ENCODE results near the gene IGF1R. TPM values are rescaled to one million over a fixed set of nuclear protein-coding genes. Genes with fewer than 3 reads are reported as not detected.

IGF1R gene
- total and polyA plus RNA-seq, 2 of the 13 experiments (the other 11 are each of a cell fraction or from before 2014, with no cell fraction given) = 15.9 to 18.4 TPM

GRCh38 chr15:98686983-98687382 is 38.6 kb downstream of the IGF1R start (continued):
- TF ChIP-seq ZNF367 (CRISPR knock-in tag; IDR thresholded peaks at IDR 0.05; ENCODE audit: borderline replicate concordance) = no peak
- peak; percentile 18; the same call in 1 of the 2 replicates for TF ChIP-seq ETV5 (CRISPR knock-in tag; IDR thresholded peaks at IDR 0.05; ENCODE audit: borderline replicate concordance)
- no peak for TF ChIP-seq KMT2A (CRISPR knock-in tag; IDR thresholded peaks at IDR 0.05)
- peak; percentile 48; the same call in 1 of the 2 replicates for TF ChIP-seq SALL1 (CRISPR knock-in tag; IDR thresholded peaks at IDR 0.05)
- TF ChIP-seq CBX2 (IDR thresholded peaks at IDR 0.05; ENCODE audit: low read depth, low read length) = no peak
- TF ChIP-seq CBX2 (CRISPR knock-in tag; IDR thresholded peaks at IDR 0.05; ENCODE audit: low read depth) = no peak
- no peak for TF ChIP-seq WIZ (CRISPR knock-in tag; IDR thresholded peaks at IDR 0.05)
- no peak for TF ChIP-seq ZNF619 (CRISPR knock-in tag; IDR thresholded peaks at IDR 0.05)
- peak; percentile 74; the same call in 1 of the 2 replicates for TF ChIP-seq ELF3 (CRISPR knock-in tag; IDR thresholded peaks at IDR 0.05)
- 0 out of 2 replicates have a peak, but pooled peaks have one; percentile 20 for TF ChIP-seq ZNF772 (CRISPR knock-in tag; IDR thresholded peaks at IDR 0.05)
- TF ChIP-seq TMF1 (CRISPR knock-in tag; IDR thresholded peaks at IDR 0.05; ENCODE audit: low read depth) = no peak
- no peak for TF ChIP-seq ZSCAN25 (CRISPR knock-in tag; IDR thresholded peaks at IDR 0.05)
- no peak for TF ChIP-seq CEBPB (IDR thresholded peaks at IDR 0.05; ENCODE audit: borderline replicate concordance, low read depth, low read length)
- TF ChIP-seq ISX (CRISPR knock-in tag; conservative IDR thresholded peaks at IDR 0.05) = no peak
- TF ChIP-seq TFAP4 (IDR thresholded peaks at IDR 0.05; ENCODE audit: borderline replicate concordance, low read depth) = peak; percentile 47; the same call in 1 of the 2 replicates
- no peak for TF ChIP-seq MBNL3 (CRISPR knock-in tag; conservative IDR thresholded peaks at IDR 0.05)
- TF ChIP-seq ZNF512 (CRISPR knock-in tag; IDR thresholded peaks at IDR 0.05) = no peak
- TF ChIP-seq MED1 (CRISPR knock-in tag; IDR thresholded peaks at IDR 0.05) = 0 out of 2 replicates have a peak, but pooled peaks have one; percentile 15
- TF ChIP-seq, protein P1, sequence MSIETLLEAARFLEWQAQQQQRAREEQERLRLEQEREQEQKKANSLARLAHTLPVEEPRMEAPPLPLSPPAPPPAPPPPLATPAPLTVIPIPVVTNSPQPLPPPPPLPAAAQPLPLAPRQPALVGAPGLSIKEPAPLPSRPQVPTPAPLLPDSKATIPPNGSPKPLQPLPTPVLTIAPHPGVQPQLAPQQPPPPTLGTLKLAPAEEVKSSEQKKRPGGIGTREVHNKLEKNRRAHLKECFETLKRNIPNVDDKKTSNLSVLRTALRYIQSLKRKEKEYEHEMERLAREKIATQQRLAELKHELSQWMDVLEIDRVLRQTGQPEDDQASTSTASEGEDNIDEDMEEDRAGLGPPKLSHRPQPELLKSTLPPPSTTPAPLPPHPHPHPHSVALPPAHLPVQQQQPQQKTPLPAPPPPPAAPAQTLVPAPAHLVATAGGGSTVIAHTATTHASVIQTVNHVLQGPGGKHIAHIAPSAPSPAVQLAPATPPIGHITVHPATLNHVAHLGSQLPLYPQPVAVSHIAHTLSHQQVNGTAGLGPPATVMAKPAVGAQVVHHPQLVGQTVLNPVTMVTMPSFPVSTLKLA (IDR thresholded peaks at IDR 0.05) = no peak
- TF ChIP-seq PHF5A (CRISPR knock-in tag; IDR thresholded peaks at IDR 0.05; ENCODE audit: low read depth, unreplicated experiment) = no peak
- no peak for TF ChIP-seq IRX3 (CRISPR knock-in tag; IDR thresholded peaks at IDR 0.05; ENCODE audit: borderline replicate concordance, low read depth)
